ENCODE measurements around the gene RPP14.

Gene RPP14

DNA sequence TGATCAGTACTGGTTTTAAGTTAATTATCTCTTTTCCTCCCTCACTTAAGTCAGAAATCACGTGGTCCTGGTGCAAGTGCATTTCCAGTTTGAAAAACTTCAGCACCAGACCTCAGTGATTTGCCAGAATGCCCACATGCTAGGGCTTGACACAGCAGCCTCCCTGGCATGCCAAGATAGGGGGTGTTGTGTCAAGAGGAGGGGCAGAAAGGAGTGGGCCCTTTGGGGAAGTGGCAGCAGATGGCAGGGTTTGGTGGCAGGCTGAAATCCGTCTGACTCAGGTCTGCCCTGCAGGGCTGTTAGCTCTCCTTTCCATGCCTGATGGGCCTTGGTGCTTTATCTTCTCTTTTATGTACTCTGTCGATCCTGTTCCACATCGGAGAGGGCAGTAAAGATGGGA lies 50.0 kb downstream of the RPP14 start:
- no peak for DNase-seq (ENCODE audit: low spot score)

DNA sequence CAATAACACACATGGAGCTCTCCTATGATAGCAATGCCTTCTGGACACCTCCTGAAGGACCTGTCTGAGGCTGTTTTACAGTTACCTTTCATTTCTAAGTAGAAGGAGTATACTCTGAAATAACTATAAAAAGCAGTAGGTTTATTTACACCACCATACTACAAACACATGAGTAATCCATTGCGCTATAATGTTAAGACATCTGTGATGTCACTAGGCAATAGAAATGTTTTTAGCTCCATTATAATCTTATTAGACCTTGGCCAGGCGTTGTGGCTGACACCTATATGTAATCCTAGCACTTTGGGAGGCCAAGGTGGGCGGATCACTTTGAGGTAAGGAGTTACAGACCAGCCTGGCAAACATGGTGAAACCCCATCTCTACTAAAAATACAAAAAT lies 51.4 kb downstream of the RPP14 start:
- no peak for DNase-seq (ENCODE audit: low spot score)

DNA sequence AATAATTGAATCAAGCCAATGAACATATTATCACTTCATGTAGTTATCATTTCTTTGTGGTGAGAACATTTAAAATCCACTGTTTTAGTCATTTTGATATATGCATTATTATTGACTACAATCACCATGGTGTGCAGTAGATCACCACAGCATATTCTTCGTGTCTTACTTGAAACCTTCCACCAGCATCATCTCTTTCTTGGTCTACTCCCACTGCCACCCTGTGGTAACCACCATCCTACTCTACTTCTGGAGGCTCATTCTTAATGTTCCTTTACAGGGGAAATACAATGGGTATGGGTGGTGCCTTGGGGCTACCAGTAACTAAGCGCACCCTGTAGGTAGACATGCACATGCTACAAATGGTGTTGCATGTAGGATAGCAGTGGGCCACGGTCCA lies 52.0 kb downstream of the RPP14 start:
- DNase-seq (ENCODE audit: low spot score) = no peak

DNA sequence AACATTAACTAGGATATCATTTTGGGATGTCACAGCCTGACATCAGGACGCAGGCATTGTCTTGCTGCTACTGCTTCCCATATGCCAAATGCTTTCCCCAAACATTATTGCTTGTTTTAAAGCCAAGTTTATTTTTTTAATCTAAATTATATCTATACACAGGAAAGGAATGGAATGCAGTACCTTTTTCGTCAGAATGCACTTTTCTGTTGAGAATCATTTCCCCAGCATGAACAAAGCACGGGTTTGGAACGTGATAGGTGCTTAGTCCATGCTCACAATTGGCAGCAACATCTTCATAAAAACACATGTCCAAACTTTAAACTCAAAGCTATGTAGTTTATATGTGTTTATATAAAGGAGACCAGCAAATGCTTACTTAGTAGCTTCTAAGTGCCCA lies 52.8 kb downstream of the RPP14 start:
- no peak for DNase-seq (ENCODE audit: low spot score)

DNA sequence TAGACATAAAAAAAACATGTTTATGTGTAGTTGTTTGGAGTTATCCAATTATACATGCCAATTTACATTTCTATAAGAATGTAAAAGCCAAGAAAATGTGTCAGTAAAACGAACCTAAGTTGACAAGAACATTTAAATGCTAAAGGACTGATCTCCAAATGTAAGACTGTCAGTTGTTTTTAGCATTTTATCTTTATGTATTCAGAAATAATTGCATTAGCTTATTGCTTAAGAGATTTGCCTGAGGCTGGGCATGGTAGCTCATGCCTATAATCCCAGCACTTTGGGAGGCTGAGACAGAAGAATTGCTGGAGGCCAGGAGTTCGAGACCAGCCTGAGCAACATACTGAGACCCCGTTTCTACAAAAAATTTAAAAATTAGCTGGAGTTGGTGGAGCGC lies 53.6 kb downstream of the RPP14 start:
- DNase-seq (ENCODE audit: low spot score) = no peak

DNA sequence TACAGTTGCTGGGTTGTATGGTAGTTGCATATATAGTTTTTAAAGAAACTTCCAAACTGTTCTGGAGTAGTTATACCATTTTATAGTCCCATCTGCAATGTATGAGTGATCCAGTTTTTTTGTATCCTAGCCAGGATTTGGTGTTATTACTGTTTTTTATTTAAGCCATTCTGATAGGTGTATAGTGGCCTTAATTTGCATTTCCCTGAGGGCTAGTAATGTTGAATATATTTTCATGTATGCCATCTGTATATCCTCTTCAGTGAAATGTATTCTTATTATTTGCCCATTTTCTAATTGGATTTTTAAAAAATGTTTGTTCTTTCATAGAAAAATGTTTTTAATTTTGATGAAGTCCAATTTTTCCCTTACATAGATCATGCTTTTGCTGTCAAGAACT lies 55.8 kb downstream of the RPP14 start:
- DNase-seq (ENCODE audit: low spot score) = no peak

DNA sequence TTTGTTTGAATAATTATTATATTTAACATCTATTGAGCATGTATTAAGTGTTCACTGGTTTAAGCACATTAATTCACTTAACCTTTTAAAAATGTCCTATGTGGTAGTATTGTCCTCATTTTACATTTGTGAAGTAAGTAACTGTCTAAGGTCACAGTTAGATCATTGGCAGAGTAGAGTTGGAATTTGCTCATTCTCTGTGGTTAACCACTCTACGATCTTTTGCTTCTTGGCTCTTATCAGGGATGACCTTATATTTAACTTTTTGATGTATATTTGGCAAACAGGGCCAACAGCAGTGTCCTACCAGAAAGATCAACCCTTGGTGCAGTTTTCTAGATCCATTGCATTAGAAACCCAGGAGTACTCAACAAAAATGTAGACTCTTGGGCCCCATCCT lies 60.7 kb downstream of the RPP14 start:
- DNase-seq (ENCODE audit: low spot score) = no peak

DNA sequence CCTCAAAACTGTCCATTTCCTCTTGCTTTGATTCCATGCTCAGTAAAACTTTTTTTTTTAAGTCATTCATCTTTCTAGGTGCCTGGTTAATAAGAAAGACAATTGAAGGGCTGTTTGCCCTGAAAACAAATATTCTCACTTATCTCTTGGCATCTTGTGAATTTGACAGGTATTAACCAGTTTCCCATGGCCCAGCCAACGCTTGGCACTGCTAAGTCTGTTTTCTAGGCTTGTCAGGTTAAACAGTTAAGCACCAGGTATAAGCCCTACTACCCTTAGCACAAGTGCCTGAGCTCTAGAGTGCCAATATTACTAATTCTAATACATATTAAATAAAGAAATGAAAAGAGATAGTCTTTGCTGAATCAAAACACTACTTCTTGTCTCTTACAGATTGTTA lies 63.0 kb downstream of the RPP14 start:
- no peak for DNase-seq (ENCODE audit: low spot score)
